ENCODE data around the gene LRRC8E. TPM values are rescaled to one million over a fixed set of nuclear protein-coding genes. Genes with fewer than 3 reads are reported as not detected.

The LRRC8E gene
- total and polyA plus RNA-seq, 8 donors: 2.6 to 6.1 (median 4.7) TPM

DNA sequence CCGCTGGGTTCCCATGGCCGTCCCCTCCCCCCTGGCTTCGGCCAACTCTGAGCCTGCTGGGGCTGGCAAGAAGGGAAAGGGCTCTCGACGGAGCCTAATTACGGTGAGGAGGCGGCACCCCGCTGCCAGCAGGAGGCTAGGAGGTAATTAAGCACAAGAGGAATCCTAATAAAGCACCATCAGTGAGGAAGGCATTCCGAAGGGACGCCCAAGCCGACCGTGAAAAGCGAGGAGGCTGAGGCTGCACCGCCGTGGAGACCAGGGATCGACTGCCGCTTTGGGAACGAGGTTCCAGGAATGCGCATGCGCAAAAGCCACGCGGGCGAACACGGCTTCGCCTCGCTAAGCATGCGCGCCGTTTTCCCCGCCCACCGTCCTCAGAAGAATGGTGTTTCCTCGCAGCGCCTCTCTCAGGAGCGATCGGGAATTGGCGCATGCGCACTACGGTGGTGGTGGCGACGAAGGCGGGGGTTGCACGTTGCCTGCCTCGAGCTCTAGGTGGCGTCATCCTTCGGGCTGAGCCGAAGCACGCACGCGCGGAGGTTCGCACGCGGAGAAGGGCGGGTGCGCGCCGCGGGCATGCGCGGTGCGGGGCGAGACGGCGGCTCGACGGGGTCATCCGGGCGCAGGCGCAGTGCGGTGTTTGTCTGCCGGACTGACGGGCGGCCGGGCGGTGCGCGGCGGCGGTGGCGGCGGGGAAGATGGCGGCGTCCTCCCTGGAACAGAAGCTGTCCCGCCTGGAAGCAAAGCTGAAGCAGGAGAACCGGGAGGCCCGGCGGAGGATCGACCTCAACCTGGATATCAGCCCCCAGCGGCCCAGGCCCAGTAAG lies 15.1 kb downstream of the LRRC8E start, which contains the start of gene MAP2K7:
Gene MAP2K7 (plus strand): TSS at position 634 of the 830 bp plus-strand sequence. CDS start 68 bp downstream, at position 702.
- H3K27me3 ChIP-seq: no peaks in the 10 kb centered on the region
- peaks cover 3 to 14% (median 10%) of the 10 kb centered on the region in 3 donors for H3K4me1 ChIP-seq
- H3K4me3 ChIP-seq: peak within 1 kb of the TSS; percentile 53 to 93 (median 82)
- WGBS, 2 donors: 0 to 1% methylated on average over 72 to 89 of the region's 89 CpGs
- TF ChIP-seq, protein P1, sequence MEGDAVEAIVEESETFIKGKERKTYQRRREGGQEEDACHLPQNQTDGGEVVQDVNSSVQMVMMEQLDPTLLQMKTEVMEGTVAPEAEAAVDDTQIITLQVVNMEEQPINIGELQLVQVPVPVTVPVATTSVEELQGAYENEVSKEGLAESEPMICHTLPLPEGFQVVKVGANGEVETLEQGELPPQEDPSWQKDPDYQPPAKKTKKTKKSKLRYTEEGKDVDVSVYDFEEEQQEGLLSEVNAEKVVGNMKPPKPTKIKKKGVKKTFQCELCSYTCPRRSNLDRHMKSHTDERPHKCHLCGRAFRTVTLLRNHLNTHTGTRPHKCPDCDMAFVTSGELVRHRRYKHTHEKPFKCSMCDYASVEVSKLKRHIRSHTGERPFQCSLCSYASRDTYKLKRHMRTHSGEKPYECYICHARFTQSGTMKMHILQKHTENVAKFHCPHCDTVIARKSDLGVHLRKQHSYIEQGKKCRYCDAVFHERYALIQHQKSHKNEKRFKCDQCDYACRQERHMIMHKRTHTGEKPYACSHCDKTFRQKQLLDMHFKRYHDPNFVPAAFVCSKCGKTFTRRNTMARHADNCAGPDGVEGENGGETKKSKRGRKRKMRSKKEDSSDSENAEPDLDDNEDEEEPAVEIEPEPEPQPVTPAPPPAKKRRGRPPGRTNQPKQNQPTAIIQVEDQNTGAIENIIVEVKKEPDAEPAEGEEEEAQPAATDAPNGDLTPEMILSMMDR (IDR thresholded peaks at IDR 0.05): peak in 2 of 4 donors; percentile 20 to 21
- intact Hi-C loops (cut with DNase I): no loop called here
- FAIRE-seq (peak; percentile 83), DNase-seq (peak; percentile 99 to 100 (median 100)), ATAC-seq (peak; percentile 87 to 93 (median 90))
- no peaks in the 10 kb centered on the region for H3K9me3 ChIP-seq
- peak within 1 kb of the TSS; percentile 63 to 89 (median 83) for H3K27ac ChIP-seq
- H3K36me3 ChIP-seq: no peaks in the 10 kb centered on the region

DNA sequence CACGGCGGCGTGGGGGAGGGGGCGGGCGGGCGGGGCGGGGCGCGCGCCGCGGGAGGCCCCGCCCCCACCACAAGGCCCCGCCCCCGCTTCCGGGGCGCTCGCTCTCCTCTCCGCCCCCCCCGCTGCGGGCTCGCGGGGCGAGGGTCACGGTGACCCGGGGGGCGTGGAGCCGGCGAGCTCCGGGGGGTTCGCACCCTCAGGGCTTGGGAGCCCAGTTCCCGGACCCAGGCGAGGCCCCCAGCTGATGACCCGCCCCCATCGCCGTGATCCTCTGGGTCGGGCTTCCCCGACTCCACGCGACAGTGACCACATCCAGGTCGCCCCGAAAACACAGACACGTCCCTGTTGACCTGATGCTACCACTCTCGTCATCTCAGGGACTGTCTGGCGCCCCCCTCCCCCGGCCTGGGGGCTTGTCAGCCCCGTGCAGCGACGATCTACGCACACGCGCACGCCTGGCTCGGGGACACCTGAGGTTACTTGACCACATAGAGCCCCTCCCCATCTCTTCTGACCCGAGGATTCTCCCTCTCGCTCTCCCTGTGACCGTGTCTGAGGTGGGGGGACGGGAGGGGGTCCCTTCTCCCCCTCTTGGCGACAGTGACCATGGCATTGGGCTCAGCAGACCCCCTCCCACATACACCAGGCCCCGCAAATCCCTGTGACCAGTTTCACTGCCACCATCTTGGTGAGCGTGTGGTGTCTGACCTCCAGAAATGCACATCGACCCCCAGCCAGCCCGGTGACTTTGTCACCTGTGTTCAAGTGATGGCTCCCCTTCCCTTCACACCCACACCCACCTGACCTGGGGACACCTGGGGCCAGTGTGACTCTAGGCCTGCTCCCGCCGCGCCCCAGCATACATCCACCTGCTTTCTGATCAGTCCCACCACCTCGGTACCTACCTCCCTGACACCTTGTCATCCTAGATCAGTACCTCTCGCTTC lies 16.0 kb downstream of the LRRC8E start:
- no peak for FAIRE-seq
- Histone ChIP-seq H3K36me3 (no peaks in the 10 kb centered on the region), H3K4me3 (peak overlapping the region; percentile 53 to 93 (median 82)), H3K27me3 (no peaks in the 10 kb centered on the region), H3K4me1 (peaks cover 3 to 14% (median 10%) of the 10 kb centered on the region in 3 donors), H3K27ac (peak overlapping the region; percentile 39 to 89 (median 66)), H3K9me3 (no peaks in the 10 kb centered on the region)
- WGBS, 2 donors: 5 to 14% methylated on average over 26 to 63 of the region's 68 CpGs
- intact Hi-C loops (cut with DNase I): no loop called here
- peak in 5 of 6 donors; percentile 60 to 89 (median 73) for DNase-seq
- ATAC-seq: peak; percentile 35 to 62 (median 44)
- TF ChIP-seq, protein P1 (IDR thresholded peaks at IDR 0.05): no peak

DNA sequence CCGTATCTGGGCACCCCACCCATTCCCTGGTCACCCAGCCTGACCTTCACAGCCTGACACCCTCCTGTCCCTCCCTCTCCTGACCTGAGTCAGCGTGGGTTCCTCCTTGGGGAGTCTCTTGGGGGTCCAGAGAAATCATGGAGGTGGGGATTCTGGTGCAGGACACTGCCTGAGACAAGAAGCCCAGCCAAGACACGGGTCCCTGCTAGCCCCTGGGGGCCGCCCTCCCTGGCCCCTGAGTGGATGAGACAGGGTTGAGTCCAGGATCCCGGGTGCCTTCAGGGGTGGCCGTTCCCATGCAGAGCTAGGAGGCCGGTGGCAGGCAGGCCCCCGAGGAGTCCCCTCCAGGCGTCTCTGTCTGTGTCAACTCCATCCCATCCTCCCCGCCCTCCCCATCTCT lies 17.0 kb downstream of the LRRC8E start:
- peak in 5 of 6 donors; percentile 13 to 80 (median 31) for DNase-seq
- peak overlapping the region in 2 of 4 donors; percentile 89 to 93 for H3K4me3 ChIP-seq
- no peaks in the 10 kb centered on the region for H3K9me3 ChIP-seq
- H3K36me3 ChIP-seq: peaks cover 0 to 4% (median under 1%) of the 10 kb centered on the region in 3 donors
- no peak overlapping the region for H3K27ac ChIP-seq
- WGBS, 2 donors: 60 to 76% methylated on average over 10 of the region's 10 CpGs
- no peak for FAIRE-seq
- TF ChIP-seq, protein P1 (IDR thresholded peaks at IDR 0.05): no peak
- H3K4me1 ChIP-seq: peaks cover 3 to 14% (median 10%) of the 10 kb centered on the region in 3 donors
- intact Hi-C loops (cut with DNase I): no loop called here
- H3K27me3 ChIP-seq: no peaks in the 10 kb centered on the region
- ATAC-seq: no peak

DNA sequence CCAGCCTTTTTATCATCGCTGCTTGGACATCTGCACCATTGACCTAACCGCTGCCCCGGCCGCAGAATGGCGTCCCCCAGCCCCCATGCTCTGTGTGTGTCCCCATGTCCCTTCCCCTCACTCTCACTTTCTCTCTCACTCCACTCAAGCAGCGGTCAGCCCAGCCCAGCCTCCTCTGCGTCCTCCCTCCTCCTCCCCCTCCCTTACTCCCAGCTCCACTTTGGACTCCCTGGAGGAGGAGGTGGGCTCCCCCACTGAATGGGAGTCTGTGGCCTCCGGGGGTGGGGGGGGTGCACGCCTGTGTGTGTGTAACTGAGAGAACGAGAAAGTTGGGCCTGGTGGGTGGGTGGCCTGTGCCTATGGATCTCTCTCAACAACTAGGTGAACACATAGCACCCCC lies 17.5 kb downstream of the LRRC8E start:
- WGBS, 2 donors: 80 to 87% methylated on average over 10 of the region's 10 CpGs
- Histone ChIP-seq H3K9me3 (no peaks in the 10 kb centered on the region), H3K27ac (no peak overlapping the region), H3K36me3 (peaks cover 4 to 10% (median 6%) of the 10 kb centered on the region in 3 donors), H3K27me3 (no peaks in the 10 kb centered on the region), H3K4me1 (peaks cover 3 to 14% (median 10%) of the 10 kb centered on the region in 3 donors), H3K4me3 (no peak overlapping the region)
- FAIRE-seq (no peak), DNase-seq (peak in 5 of 6 donors; percentile 20 to 69 (median 24)), ATAC-seq (no peak)
- intact Hi-C loops (cut with DNase I): no loop called here
- TF ChIP-seq, protein P1 (IDR thresholded peaks at IDR 0.05): no peak

All from pancreas (tissue), 10 donors.